ENCODE measurements around the gene CLSTN2. TPM values are rescaled to one million over a fixed set of nuclear protein-coding genes. Genes with fewer than 3 reads are reported as not detected.

CLSTN2 gene
- polyA plus RNA-seq, 12 donors = 2.5 to 5.7 (median 3.4) TPM; not detected in 1

- DNase-seq = no peak
Observed at GRCh38 chr3:140052771-140053702, 118.1 kb downstream of the CLSTN2 start.

- no peak for DNase-seq
Observed at GRCh38 chr3:140053794-140054193, 118.8 kb downstream of the CLSTN2 start.

DNA sequence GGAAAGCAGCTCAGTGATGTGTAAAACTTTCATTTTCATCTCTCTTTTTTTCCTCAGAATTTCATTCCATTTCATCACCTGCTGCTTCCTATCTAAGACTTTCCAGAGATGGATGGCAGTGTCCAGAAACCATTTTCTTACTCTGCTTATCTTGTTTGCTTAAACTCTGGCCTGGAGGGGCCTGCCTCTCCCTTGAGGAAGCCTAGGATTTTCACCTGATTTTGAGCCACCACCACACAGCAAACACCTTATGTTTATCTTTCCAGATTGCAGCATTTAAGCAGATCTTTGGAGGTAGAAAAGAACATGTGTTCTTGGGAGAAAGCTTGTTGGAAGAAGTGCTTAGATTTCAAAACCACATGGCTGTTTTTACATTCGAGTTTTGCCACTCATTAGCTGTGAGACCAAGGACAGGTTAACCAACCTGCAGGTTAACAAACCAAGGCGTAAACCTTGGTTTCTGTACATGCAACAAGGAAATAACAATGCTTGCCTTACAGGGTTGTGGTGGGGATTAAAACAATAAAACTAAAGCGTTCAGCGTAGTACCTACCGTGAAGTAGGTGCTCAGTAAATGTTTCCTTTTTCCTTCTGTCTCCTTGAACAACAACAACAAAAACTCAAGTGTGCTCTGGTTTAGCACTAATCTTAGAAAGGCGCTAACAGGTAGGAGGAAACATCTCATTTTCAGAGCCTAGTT lies 120.3 kb downstream of the CLSTN2 start:
- no peak for DNase-seq

DNA sequence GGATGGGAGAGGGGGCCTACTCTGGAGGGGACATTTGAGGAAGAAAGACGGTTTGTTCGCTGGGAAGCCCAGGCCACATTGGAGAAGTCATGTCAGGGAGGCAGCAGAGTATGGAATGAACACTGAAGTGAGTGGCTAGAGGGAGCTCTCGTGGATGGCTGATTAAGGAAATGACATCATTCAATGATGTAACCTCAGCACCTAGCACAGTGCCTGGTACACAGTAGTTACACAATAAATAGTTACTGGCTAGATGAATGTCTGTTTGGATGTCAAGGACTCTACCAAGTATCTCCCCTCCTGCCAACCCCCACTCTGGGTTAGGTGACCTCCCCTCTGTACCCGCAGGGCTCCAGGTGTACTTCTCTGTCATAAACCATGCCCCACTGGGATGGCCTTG lies 121.1 kb downstream of the CLSTN2 start:
- DNase-seq = no peak

GRCh38 chr3:140061211-140061610 lies 126.2 kb downstream of the CLSTN2 start:
- no peak for DNase-seq

DNA sequence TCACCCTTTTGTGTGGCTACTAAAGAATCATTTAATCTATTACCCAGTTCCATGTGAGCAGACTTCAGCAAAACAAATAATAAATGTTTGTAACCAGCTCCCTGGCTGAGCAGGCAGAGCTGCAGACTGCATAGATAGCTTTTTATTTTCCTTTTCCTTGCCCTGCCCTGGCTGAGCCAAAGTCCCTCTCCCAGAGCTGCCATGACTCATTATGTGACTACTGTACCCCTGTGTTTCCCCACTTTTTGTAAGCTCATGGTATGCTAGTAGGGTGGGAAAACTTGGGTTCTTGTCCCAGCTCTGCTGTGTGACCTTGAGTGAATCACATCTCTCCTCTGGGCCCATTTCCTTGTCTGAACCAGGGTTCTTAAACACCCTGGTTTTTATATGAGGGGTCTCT lies 127.5 kb downstream of the CLSTN2 start:
- DNase-seq = no peak

GRCh38 chr3:140067487-140067886 lies 132.5 kb downstream of the CLSTN2 start:
- DNase-seq = no peak

- DNase-seq = no peak
Observed at GRCh38 chr3:140068494-140069017, 133.6 kb downstream of the CLSTN2 start.

DNA sequence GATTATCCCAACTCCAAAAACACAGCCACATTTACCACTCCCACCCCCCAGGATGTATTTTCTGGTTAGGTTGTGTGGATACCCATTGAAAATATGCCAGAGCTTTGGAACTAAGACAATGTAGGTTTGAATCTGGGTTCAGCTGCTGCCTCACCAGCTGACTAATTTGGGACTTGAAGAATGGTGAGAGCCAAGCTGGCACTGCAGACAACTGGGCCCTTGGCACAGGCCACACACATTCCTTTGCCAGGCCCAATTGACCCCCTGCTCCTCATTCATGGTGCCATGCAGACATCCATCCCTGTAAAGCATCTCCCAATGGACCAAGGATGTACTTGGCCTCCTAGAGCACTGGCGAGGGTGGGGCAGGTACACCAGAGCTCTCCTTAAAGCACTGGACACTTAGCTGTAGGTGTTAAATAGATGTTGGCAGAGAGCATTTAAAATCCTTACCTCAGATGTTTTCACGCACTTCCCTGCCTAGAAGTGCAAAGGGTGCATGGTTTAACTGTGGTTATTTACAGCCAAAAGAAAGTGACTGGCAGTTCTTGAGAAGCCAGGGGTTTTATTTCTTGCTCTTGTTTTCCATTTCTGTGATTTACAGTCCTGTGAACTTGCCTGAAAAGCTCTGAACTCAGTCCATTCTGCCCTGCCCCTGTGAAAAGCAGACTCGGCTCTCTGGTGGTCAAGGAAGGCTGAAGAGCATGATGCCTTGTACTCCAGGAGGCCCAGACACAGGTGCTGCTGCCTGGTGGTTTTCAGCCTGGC lies 138.5 kb downstream of the CLSTN2 start:
- DNase-seq = no peak

DNA sequence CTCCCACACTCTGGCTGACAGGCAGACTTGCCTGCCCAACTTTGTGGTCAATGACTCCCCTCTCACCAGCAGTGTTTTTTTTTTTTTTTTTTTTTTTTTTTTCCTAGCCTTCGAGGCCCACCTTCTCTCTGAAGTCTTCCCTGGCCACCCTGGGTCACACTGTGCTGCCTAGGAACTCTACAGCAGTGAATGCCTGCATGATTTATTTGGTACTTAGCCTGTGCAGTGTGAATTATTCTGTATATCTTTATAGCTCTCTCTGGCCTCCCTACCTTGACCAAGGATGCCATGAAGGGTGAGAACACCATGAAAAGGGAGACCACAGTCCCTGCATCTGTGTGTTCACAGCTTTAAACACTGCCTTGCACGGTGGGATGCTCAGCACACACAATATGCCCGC lies 141.6 kb downstream of the CLSTN2 start:
- no peak for DNase-seq

- no peak for DNase-seq
Observed at GRCh38 chr3:140077406-140077805, 142.4 kb downstream of the CLSTN2 start.

DNA sequence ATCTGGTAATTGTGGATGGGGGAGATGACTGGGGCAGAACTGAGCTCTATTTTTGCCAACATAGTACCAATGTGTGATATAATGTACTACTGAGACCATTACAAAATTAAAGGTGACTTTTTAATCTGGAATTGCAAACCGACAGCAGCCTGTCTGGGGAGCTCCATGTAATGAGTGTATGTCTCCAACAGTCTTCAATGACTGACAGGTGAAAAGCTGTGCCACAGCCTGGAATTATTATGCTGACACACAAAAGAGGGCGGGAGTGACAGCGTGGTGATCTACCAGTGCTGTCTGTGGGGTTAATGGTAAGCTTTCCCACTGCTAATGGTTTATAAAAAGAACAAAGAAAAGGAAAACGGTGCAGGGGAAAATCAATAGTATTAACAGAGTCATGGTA lies 143.4 kb downstream of the CLSTN2 start:
- no peak for DNase-seq

DNA sequence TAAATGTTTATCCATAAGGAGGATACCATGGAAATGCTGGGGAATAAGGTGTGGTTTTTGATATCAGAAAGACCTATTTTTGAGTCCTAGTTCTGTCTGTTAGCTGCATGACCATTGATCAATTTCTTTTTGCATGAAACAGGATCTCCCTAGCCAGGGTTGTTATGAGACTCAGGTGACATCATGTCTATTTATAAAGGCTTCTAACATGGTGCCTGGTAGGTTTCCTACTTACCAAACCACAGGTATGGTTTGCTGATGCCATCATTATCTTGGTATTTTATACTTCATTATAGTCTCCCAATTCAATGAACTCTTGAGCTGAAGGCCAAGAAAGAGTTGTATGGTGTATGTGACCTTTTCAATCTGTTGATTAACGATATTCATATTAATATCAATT lies 144.0 kb downstream of the CLSTN2 start:
- DNase-seq = no peak

- DNase-seq = no peak
Observed at GRCh38 chr3:140081887-140082286, 146.9 kb downstream of the CLSTN2 start.

DNA sequence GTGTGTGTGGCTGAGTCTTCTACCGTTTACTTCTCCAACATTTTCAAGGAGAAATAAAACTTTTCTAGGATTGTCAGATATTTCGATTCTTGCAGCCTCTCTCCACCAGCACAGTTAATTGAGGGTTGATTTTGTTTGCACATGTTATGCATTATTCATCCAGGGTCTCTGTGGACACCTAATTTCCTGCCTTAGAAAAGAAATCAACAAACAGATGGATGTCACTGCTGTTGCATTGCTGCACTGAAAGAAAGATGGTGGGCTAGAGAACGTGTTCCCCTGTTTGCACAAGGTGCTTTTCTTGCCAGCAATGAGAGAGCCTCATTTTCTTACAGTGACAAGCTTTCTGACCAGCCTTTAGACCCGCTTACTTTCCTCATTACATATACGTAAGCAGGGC lies 150.0 kb downstream of the CLSTN2 start:
- DNase-seq = no peak

DNA sequence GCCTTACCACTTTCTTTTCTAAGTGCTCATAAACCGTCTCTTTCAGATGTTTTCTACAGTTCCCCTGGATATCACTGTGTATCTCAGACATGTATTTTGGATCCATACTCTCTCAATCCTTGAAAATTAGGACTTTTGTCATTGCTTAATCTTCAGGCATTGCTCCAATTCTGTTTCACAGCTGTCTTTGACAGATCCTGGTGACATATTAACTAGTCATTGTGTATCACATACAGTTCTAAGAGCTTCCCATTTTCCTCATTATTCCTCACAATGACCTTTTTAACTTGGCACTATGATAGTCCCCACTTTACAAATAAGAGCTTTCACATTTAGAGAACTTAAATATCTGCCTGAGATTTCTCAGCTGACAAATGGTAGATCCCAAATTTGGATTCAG lies 151.7 kb downstream of the CLSTN2 start:
- no peak for DNase-seq

GRCh38 chr3:140088058-140088457 lies 153.1 kb downstream of the CLSTN2 start:
- no peak for DNase-seq

GRCh38 chr3:140088513-140088912 lies 153.5 kb downstream of the CLSTN2 start:
- DNase-seq = no peak

DNA sequence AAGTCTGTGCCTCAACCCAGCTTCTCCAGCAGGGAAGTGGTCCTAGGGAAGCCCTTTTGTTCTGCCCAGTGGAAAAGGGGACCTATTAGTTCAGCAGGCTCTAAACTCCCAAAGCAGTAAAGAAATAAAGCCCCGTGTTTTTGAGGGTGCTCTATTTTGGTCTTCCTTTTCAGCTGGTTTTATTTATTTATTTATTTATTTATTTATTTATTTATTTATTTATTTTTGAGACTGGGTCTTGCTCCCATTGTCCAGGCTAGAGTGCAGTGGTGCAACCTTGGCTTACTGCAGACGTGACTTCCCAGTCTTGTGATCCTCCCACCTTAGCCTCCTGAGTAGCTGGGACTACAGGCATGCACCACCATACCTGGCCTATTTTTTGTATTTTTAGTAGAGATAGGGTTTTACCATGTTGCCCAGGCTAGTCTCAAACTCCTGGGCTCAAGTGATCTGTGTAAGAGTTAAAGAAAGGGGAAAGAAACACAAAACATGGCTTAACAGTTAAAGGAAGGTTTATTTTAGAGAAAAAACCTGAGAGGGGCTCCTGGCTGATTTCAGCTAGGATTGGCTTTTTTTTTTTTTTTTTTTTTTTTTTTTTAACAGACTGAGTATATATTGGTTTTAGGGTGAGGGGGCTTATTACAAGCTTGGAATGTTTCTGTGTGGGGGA lies 154.6 kb downstream of the CLSTN2 start:
- DNase-seq = no peak

DNA sequence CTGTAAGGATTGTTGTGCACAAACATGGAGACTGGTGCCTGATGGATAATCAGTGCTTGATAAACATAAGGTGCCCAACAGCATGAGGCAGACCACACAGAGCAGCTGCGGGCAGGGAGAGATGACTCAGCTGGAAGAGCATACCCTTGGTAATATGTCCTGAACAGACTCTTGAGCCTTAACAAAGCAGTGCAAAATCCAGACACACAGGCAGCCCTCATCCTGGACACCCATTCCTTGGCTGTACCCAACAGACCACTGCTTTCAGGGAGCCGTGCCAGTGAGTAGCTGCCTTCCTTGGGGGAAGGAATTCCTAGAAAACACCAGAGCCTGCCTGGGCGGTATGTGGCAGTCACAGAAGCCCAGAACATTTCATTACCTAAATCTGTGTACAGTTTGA lies 156.2 kb downstream of the CLSTN2 start:
- no peak for DNase-seq

GRCh38 chr3:140092848-140093536 lies 158.0 kb downstream of the CLSTN2 start:
- no peak for DNase-seq

Measured in muscle of arm (tissue), 12 donors.